Panc1 (cell line): ENCODE results near the gene SCG2.

Experiments
- CTCF ChIP-seq: fragments of 450-650 bp; IDR thresholded peaks from 2 replicates; pipeline ENCODE4 v1.5.1; 2017; ENCODE audit warnings: mild to moderate bottlenecking
- POLR2AphosphoS5 ChIP-seq: IDR thresholded peaks from 2 replicates; pipeline ENCODE4 v1.6.1; 2012; ENCODE audit warnings: mild to moderate bottlenecking, low read depth, low read length, moderate library complexity
- SIN3A ChIP-seq: IDR thresholded peaks from 2 replicates; pipeline ENCODE4 v1.6.1; 2012; ENCODE audit warnings: low read depth, mild to moderate bottlenecking, low read length, moderate library complexity, borderline replicate concordance; ENCODE audit not compliant: insufficient read depth
- TF ChIP-seq, protein P1 (sequence below), 2 experiments: IDR thresholded peaks; 2 replicates each; pipeline ENCODE4 v1.6.1; 2011 to 2012; ENCODE audit warnings: low read depth in 2 of 2, control low read depth in 1 of 2, low read length in 1 of 2, mild to moderate bottlenecking in 1 of 2, moderate library complexity in 1 of 2; ENCODE audit not compliant: insufficient read depth in 1 of 2

- no peak for TF ChIP-seq CTCF
- TF ChIP-seq POLR2AphosphoS5 = no peak
- TF ChIP-seq SIN3A = no peak
- TF ChIP-seq, protein P1, sequence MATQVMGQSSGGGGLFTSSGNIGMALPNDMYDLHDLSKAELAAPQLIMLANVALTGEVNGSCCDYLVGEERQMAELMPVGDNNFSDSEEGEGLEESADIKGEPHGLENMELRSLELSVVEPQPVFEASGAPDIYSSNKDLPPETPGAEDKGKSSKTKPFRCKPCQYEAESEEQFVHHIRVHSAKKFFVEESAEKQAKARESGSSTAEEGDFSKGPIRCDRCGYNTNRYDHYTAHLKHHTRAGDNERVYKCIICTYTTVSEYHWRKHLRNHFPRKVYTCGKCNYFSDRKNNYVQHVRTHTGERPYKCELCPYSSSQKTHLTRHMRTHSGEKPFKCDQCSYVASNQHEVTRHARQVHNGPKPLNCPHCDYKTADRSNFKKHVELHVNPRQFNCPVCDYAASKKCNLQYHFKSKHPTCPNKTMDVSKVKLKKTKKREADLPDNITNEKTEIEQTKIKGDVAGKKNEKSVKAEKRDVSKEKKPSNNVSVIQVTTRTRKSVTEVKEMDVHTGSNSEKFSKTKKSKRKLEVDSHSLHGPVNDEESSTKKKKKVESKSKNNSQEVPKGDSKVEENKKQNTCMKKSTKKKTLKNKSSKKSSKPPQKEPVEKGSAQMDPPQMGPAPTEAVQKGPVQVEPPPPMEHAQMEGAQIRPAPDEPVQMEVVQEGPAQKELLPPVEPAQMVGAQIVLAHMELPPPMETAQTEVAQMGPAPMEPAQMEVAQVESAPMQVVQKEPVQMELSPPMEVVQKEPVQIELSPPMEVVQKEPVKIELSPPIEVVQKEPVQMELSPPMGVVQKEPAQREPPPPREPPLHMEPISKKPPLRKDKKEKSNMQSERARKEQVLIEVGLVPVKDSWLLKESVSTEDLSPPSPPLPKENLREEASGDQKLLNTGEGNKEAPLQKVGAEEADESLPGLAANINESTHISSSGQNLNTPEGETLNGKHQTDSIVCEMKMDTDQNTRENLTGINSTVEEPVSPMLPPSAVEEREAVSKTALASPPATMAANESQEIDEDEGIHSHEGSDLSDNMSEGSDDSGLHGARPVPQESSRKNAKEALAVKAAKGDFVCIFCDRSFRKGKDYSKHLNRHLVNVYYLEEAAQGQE (IDR thresholded peaks at IDR 0.05; ENCODE audit: insufficient read depth in 1 of 2, low read depth in 2 of 2, low read length in 1 of 2) = no peak
Measured at GRCh38 chr2:223642506-223642905, 40.3 kb upstream of the SCG2 start.
